Stimulated activated naive CD4-positive, alpha-beta T cell treated with Interleukin-2 at 50 U/mL for 16 hours (primary cell): ENCODE measurements around the gene ERCC4.
"Not testable (repeated sequence)": the region's sequence is repeated elsewhere in the genome, so short reads cannot be mapped to it uniquely, and the experiment has no call there.

ENCODE experiments used
- DNase-seq: peaks from one replicate; lab custom pipeline; 2025; lab: John Stamatoyannopoulos, UW

ERCC4 gene

GRCh38 chr16:13919683-13920509 lies at the start of gene ERCC4:
ERCC4 (plus strand) TSS chr16:13920154; CDS start chr16:13920166, 12 bp downstream.
- peak; percentile 99 for DNase-seq

- no peak for DNase-seq
Measured at GRCh38 chr16:13873835-13874438, 46.0 kb upstream of the ERCC4 start.

- no peak for DNase-seq
Measured at GRCh38 chr16:13875614-13876284, 44.2 kb upstream of the ERCC4 start.

GRCh38 chr16:13883276-13883675 lies 36.7 kb upstream of the ERCC4 start:
- DNase-seq: no peak

GRCh38 chr16:13883881-13884280 lies 36.1 kb upstream of the ERCC4 start:
- DNase-seq: no peak

GRCh38 chr16:13885700-13886099 lies 34.3 kb upstream of the ERCC4 start:
- no peak for DNase-seq

GRCh38 chr16:13886608-13887007 lies 33.3 kb upstream of the ERCC4 start:
- no peak for DNase-seq

- DNase-seq: not testable (repeated sequence)
Measured at GRCh38 chr16:13889323-13889722, 30.6 kb upstream of the ERCC4 start.

GRCh38 chr16:13892301-13892700 lies 27.7 kb upstream of the ERCC4 start:
- no peak for DNase-seq

- no peak for DNase-seq
Measured at GRCh38 chr16:13895516-13895915, 24.4 kb upstream of the ERCC4 start.

- DNase-seq: no peak
Measured at GRCh38 chr16:13896543-13897182, 23.3 kb upstream of the ERCC4 start.

GRCh38 chr16:13897806-13898205 lies 22.1 kb upstream of the ERCC4 start:
- no peak for DNase-seq

GRCh38 chr16:13898233-13898632 lies 21.7 kb upstream of the ERCC4 start:
- no peak for DNase-seq

- DNase-seq: no peak
Measured at GRCh38 chr16:13902052-13902451, 17.9 kb upstream of the ERCC4 start.

- DNase-seq: no peak
Measured at GRCh38 chr16:13902677-13903076, 17.3 kb upstream of the ERCC4 start.

- no peak for DNase-seq
Measured at GRCh38 chr16:13904179-13904691, 15.7 kb upstream of the ERCC4 start.

GRCh38 chr16:13904822-13905221 lies 15.1 kb upstream of the ERCC4 start:
- not testable (repeated sequence) for DNase-seq

GRCh38 chr16:13906168-13907089 lies 13.5 kb upstream of the ERCC4 start:
- no peak for DNase-seq

GRCh38 chr16:13907431-13907830 lies 12.5 kb upstream of the ERCC4 start:
- DNase-seq: no peak

- DNase-seq: no peak
Measured at GRCh38 chr16:13909069-13909468, 10.9 kb upstream of the ERCC4 start.

- DNase-seq: no peak
Measured at GRCh38 chr16:13909872-13910303, 10.1 kb upstream of the ERCC4 start.
